GM23338 (cell line): Measurements from ENCODE around the gene IL1RL1. TPM values are rescaled to one million over a fixed set of nuclear protein-coding genes. Genes with fewer than 3 reads are reported as not detected.

Experiments used
- ATAC-seq: fragments of 200-7000 bp; cut with Tn5 transposase; 3 replicates; pipeline ENCODE4 v1.9.1; 2020
- DNase-seq: peaks from one replicate; pipeline ENCODE4 v3.0.0-alpha.2; 2015; ENCODE audit warnings: low spot score
- H2AFZ ChIP-seq: fragments of 200-600 bp; sonication (generic); 2 replicates; pipeline ENCODE4 v1.8.0; 2016; ENCODE audit warnings: antibody characterized with exemption, mild to moderate bottlenecking, moderate library complexity
- H3F3A ChIP-seq: fragments of 200-600 bp; sonication (generic); replicated peaks from 2 replicates; pipeline ENCODE4 v1.8.0; 2017; ENCODE audit warnings: antibody characterized with exemption, mixed run types, low read depth
- H3K27ac ChIP-seq: fragments of 200-600 bp; sonication (generic); 2 replicates; pipeline ENCODE4 v1.6.1; 2016; ENCODE audit warnings: low read depth
- H3K27me3 ChIP-seq: fragments of 200-600 bp; sonication (generic); 2 replicates; pipeline ENCODE4 v1.8.0; 2016; ENCODE audit warnings: mild to moderate bottlenecking, mixed run types, moderate library complexity; ENCODE audit not compliant: insufficient read depth
- H3K36me3 ChIP-seq: fragments of 200-600 bp; sonication (generic); 2 replicates; pipeline ENCODE4 v1.8.0; 2016; ENCODE audit warnings: mild to moderate bottlenecking; ENCODE audit not compliant: insufficient read depth
- H3K4me1 ChIP-seq: fragments of 200-600 bp; sonication (generic); 2 replicates; pipeline ENCODE4 v1.8.0; 2016; ENCODE audit warnings: mild to moderate bottlenecking, moderate library complexity; ENCODE audit not compliant: insufficient read depth
- H3K4me2 ChIP-seq: fragments of 200-600 bp; sonication (generic); 2 replicates; pipeline ENCODE4 v1.7.1; 2017; ENCODE audit warnings: mixed run types
- H3K4me3 ChIP-seq: fragments of 200-600 bp; sonication (generic); 2 replicates; pipeline ENCODE4 v1.6.1; 2016; ENCODE audit warnings: mixed run types
- H3K79me2 ChIP-seq: fragments of 200-600 bp; sonication (generic); replicated peaks from 2 replicates; pipeline ENCODE4 v1.8.0; 2017; ENCODE audit warnings: mild to moderate bottlenecking; ENCODE audit not compliant: insufficient read depth
- H3K9me2 ChIP-seq: fragments of 200-600 bp; sonication (generic); 2 replicates; pipeline ENCODE4 v1.8.0; 2017; ENCODE audit not compliant: insufficient read depth
- H4K20me1 ChIP-seq: fragments of 200-600 bp; sonication (generic); replicated peaks from 2 replicates; pipeline ENCODE4 v1.8.0; 2017; ENCODE audit warnings: mild to moderate bottlenecking; ENCODE audit not compliant: insufficient read depth
- H3K27ac Mint-ChIP-seq: 2 replicates; pipeline ENCODE4 v1.8.0; 2020; ENCODE audit warnings: inconsistent platforms, mild to moderate bottlenecking, moderate library complexity, mixed read lengths
- H3K27me3 Mint-ChIP-seq: 3 replicates; pipeline ENCODE4 v1.8.0; 2022; ENCODE audit warnings: low read depth, mild to moderate bottlenecking, moderate library complexity, mixed read lengths, inconsistent platforms; ENCODE audit not compliant: insufficient read depth, poor library complexity
- H3K36me3 Mint-ChIP-seq: 3 replicates; pipeline ENCODE4 v1.8.0; 2021; ENCODE audit warnings: low read depth, mild to moderate bottlenecking, inconsistent platforms, moderate library complexity, mixed read lengths
- H3K4me1 Mint-ChIP-seq: 3 replicates; pipeline ENCODE4 v1.8.0; 2020; ENCODE audit warnings: mild to moderate bottlenecking, inconsistent platforms, mixed read lengths
- H3K4me3 Mint-ChIP-seq: 3 replicates; pipeline ENCODE4 v1.8.0; 2021; ENCODE audit warnings: moderate library complexity, mild to moderate bottlenecking, inconsistent platforms, mixed read lengths
- H3K9me3 Mint-ChIP-seq: 3 replicates; pipeline ENCODE4 v1.8.0; 2020; ENCODE audit warnings: moderate library complexity, mild to moderate bottlenecking, inconsistent platforms, mixed read lengths
- EZH2phosphoT487 ChIP-seq: fragments of 200-600 bp; sonication (generic); IDR thresholded peaks from one replicate; pipeline ENCODE4 v1.8.1; 2018; ENCODE audit warnings: antibody characterized with exemption; ENCODE audit not compliant: unreplicated experiment
- STAT1 ChIP-seq: IDR thresholded peaks from one replicate; pipeline ENCODE4 v1.6.1; 2016; ENCODE audit warnings: antibody characterized with exemption; ENCODE audit not compliant: unreplicated experiment
- ZNF462 ChIP-seq: fragments of 250-450 bp; sonication (Bioruptor Pico); IDR thresholded peaks from 2 replicates; pipeline ENCODE4 v1.5.0; 2020; ENCODE audit warnings: mild to moderate bottlenecking, moderate library complexity
- polyA plus RNA-seq: library from polyadenylated mRNA; unstranded; fragments of >200 nt; fragmentation: Nextera tagmentation; extraction: Ambion mirVana; gene quantifications from 2 replicates; pipeline ENCODE4 v1.2.1, GENCODE V29; 2016
- total RNA-seq: library from RNA; depleted of rRNA; stranded (reverse); fragments of >200 nt; shearing (Covaris generic); gene quantifications from 2 replicates; pipeline ENCODE4 v1.2.3, GENCODE V29; 2014
- TF ChIP-seq, protein P1 (sequence below): IDR thresholded peaks from 2 replicates; pipeline ENCODE4 v1.6.1; 2016; ENCODE audit warnings: antibody characterized with exemption
- TF ChIP-seq, protein P2 (sequence below): IDR thresholded peaks from one replicate; pipeline ENCODE4 v1.6.1; 2018; ENCODE audit warnings: antibody characterized with exemption; ENCODE audit not compliant: unreplicated experiment

Gene IL1RL1
- total and polyA plus RNA-seq, 2 experiments from 2014 or later: not detected

- Histone ChIP-seq H3K9me2 (peaks cover 12% of the 10 kb centered on the region), H3F3A (no peaks in the 10 kb centered on the region), H3K4me1 (no peaks in the 10 kb centered on the region), H3K4me2 (no peak overlapping the region), H2AFZ (no peak overlapping the region), H3K27ac (no peak overlapping the region), H3K4me3 (no peak overlapping the region), H3K79me2 (no peaks in the 10 kb centered on the region), H3K27me3 (no peaks in the 10 kb centered on the region), H4K20me1 (no peaks in the 10 kb centered on the region), H3K36me3 (no peaks in the 10 kb centered on the region)
- no peak for DNase-seq
- no peaks in the 10 kb centered on the region for H3K4me1 Mint-ChIP-seq
- no peak overlapping the region for H3K27ac Mint-ChIP-seq
- TF ChIP-seq STAT1 (no peak), ZNF462 (CRISPR knock-in tag) (no peak), EZH2phosphoT487 (no peak)
- TF ChIP-seq, protein P1, sequence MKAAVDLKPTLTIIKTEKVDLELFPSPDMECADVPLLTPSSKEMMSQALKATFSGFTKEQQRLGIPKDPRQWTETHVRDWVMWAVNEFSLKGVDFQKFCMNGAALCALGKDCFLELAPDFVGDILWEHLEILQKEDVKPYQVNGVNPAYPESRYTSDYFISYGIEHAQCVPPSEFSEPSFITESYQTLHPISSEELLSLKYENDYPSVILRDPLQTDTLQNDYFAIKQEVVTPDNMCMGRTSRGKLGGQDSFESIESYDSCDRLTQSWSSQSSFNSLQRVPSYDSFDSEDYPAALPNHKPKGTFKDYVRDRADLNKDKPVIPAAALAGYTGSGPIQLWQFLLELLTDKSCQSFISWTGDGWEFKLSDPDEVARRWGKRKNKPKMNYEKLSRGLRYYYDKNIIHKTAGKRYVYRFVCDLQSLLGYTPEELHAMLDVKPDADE: no peak
- TF ChIP-seq, protein P2, sequence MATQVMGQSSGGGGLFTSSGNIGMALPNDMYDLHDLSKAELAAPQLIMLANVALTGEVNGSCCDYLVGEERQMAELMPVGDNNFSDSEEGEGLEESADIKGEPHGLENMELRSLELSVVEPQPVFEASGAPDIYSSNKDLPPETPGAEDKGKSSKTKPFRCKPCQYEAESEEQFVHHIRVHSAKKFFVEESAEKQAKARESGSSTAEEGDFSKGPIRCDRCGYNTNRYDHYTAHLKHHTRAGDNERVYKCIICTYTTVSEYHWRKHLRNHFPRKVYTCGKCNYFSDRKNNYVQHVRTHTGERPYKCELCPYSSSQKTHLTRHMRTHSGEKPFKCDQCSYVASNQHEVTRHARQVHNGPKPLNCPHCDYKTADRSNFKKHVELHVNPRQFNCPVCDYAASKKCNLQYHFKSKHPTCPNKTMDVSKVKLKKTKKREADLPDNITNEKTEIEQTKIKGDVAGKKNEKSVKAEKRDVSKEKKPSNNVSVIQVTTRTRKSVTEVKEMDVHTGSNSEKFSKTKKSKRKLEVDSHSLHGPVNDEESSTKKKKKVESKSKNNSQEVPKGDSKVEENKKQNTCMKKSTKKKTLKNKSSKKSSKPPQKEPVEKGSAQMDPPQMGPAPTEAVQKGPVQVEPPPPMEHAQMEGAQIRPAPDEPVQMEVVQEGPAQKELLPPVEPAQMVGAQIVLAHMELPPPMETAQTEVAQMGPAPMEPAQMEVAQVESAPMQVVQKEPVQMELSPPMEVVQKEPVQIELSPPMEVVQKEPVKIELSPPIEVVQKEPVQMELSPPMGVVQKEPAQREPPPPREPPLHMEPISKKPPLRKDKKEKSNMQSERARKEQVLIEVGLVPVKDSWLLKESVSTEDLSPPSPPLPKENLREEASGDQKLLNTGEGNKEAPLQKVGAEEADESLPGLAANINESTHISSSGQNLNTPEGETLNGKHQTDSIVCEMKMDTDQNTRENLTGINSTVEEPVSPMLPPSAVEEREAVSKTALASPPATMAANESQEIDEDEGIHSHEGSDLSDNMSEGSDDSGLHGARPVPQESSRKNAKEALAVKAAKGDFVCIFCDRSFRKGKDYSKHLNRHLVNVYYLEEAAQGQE: no peak
- ATAC-seq: no peak
- H3K4me3 Mint-ChIP-seq: no peak overlapping the region
- no peaks in the 10 kb centered on the region for H3K27me3 Mint-ChIP-seq
- peaks cover 26% of the 10 kb centered on the region for H3K9me3 Mint-ChIP-seq
- H3K36me3 Mint-ChIP-seq: peaks cover 2% of the 10 kb centered on the region; the same call in 1 of the 3 replicates
These were observed 7.1 kb downstream of the IL1RL1 start for GRCh38 chr2:102318437-102318836.
